Measurements from ENCODE around the gene COA1.
"Not testable (repeated sequence)": the region's sequence is repeated elsewhere in the genome, so short reads cannot be mapped to it uniquely, and the experiment has no call there.

The COA1 gene

GRCh38 chr7:43721193-43721806, 8.0 kb downstream of the COA1 start:
- H4K20me1 ChIP-seq (ENCODE audit: control insufficient read depth, insufficient read depth, low read depth, low read length) = peaks cover 16% of the 10 kb centered on the region
- no peaks in the 10 kb centered on the region for H3K27me3 ChIP-seq (ENCODE audit: control insufficient read depth, low read length)
- H3K9me3 ChIP-seq (ENCODE audit: control insufficient read depth, insufficient read depth, low read length) = no peaks in the 10 kb centered on the region
- no peak overlapping the region for H3K27ac ChIP-seq (ENCODE audit: low read depth, low read length)
- TF ChIP-seq CTCF (IDR thresholded peaks at IDR 0.05; ENCODE audit: low read depth, low read length, poor library complexity, severe bottlenecking) (peak; percentile 84), EZH2phosphoT487 (IDR thresholded peaks at IDR 0.05; ENCODE audit: borderline replicate concordance, low read length) (no peak)
- H3K9me2 ChIP-seq (replicated peaks; ENCODE audit: control insufficient read depth, low read length) = no peaks in the 10 kb centered on the region
- H3K79me2 ChIP-seq (ENCODE audit: control insufficient read depth, low read length) = peaks cover 99% of the 10 kb centered on the region
- H3K36me3 ChIP-seq (ENCODE audit: control insufficient read depth, low read length) = peaks cover 6% of the 10 kb centered on the region
- peaks cover 3% of the 10 kb centered on the region; the same call in 1 of the 2 replicates for H3K4me1 ChIP-seq (ENCODE audit: control insufficient read depth, low read length)
- peaks cover 5% of the 10 kb centered on the region; the same call in 1 of the 2 replicates for H3F3A ChIP-seq (ENCODE audit: control insufficient read depth, insufficient read depth)
- H3K4me2 ChIP-seq (ENCODE audit: low read length) = no peak overlapping the region
- H3K4me3 ChIP-seq (ENCODE audit: low read length) = no peak overlapping the region

- Histone ChIP-seq H3K27ac (ENCODE audit: low read depth, low read length) (no peak overlapping the region), H3K9me2 (replicated peaks; ENCODE audit: control insufficient read depth, low read length) (no peaks in the 10 kb centered on the region), H3K4me2 (ENCODE audit: low read length) (no peak overlapping the region), H3K4me1 (ENCODE audit: control insufficient read depth, low read length) (peaks cover 3% of the 10 kb centered on the region; the same call in 1 of the 2 replicates), H3K27me3 (ENCODE audit: control insufficient read depth, low read length) (no peaks in the 10 kb centered on the region), H3K9me3 (ENCODE audit: control insufficient read depth, insufficient read depth, low read length) (no peaks in the 10 kb centered on the region), H3K79me2 (ENCODE audit: control insufficient read depth, low read length) (peaks cover 93% of the 10 kb centered on the region), H3K36me3 (ENCODE audit: control insufficient read depth, low read length) (peaks cover 11% of the 10 kb centered on the region), H3K4me3 (ENCODE audit: low read length) (no peak overlapping the region), H4K20me1 (ENCODE audit: control insufficient read depth, insufficient read depth, low read depth, low read length) (peaks cover 15% of the 10 kb centered on the region; the same call in 1 of the 2 replicates), H3F3A (ENCODE audit: control insufficient read depth, insufficient read depth) (peaks cover 3% of the 10 kb centered on the region; the same call in 1 of the 2 replicates)
- no peak for TF ChIP-seq CTCF (IDR thresholded peaks at IDR 0.05; ENCODE audit: low read depth, low read length, poor library complexity, severe bottlenecking)
- TF ChIP-seq EZH2phosphoT487 (IDR thresholded peaks at IDR 0.05; ENCODE audit: borderline replicate concordance, low read length) = no peak
Measured at GRCh38 chr7:43716598-43716997, 12.7 kb downstream of the COA1 start.

GRCh38 chr7:43715966-43716365, 13.4 kb downstream of the COA1 start:
- not testable (repeated sequence) for H3F3A ChIP-seq (ENCODE audit: control insufficient read depth, insufficient read depth); H3K9me3 ChIP-seq (ENCODE audit: control insufficient read depth, insufficient read depth, low read length); H3K4me2 ChIP-seq (ENCODE audit: low read length); H3K27ac ChIP-seq (ENCODE audit: low read depth, low read length); H3K27me3 ChIP-seq (ENCODE audit: control insufficient read depth, low read length); H3K9me2 ChIP-seq (replicated peaks; ENCODE audit: control insufficient read depth, low read length); H3K4me1 ChIP-seq (ENCODE audit: control insufficient read depth, low read length); H3K4me3 ChIP-seq (ENCODE audit: low read length)
- Histone ChIP-seq H3K79me2 (ENCODE audit: control insufficient read depth, low read length) (peaks cover 94% of the 10 kb centered on the region), H3K36me3 (ENCODE audit: control insufficient read depth, low read length) (peaks cover 11% of the 10 kb centered on the region), H4K20me1 (ENCODE audit: control insufficient read depth, insufficient read depth, low read depth, low read length) (peaks cover 13% of the 10 kb centered on the region; the same call in 1 of the 2 replicates)

- no peak overlapping the region for H3K4me3 ChIP-seq (ENCODE audit: low read length)
- no peaks in the 10 kb centered on the region for H3K27me3 ChIP-seq (ENCODE audit: control insufficient read depth, low read length)
- TF ChIP-seq CTCF (IDR thresholded peaks at IDR 0.05; ENCODE audit: low read depth, low read length, poor library complexity, severe bottlenecking) (no peak), EZH2phosphoT487 (IDR thresholded peaks at IDR 0.05; ENCODE audit: borderline replicate concordance, low read length) (no peak)
- H4K20me1 ChIP-seq (ENCODE audit: control insufficient read depth, insufficient read depth, low read depth, low read length) = peaks cover 6% of the 10 kb centered on the region; the same call in 1 of the 2 replicates
- no peaks in the 10 kb centered on the region for H3K9me3 ChIP-seq (ENCODE audit: control insufficient read depth, insufficient read depth, low read length)
- H3F3A ChIP-seq (ENCODE audit: control insufficient read depth, insufficient read depth) = no peaks in the 10 kb centered on the region
- H3K4me2 ChIP-seq (ENCODE audit: low read length) = no peak overlapping the region
- no peaks in the 10 kb centered on the region for H3K9me2 ChIP-seq (replicated peaks; ENCODE audit: control insufficient read depth, low read length)
- H3K27ac ChIP-seq (ENCODE audit: low read depth, low read length) = no peak overlapping the region
- no peaks in the 10 kb centered on the region for H3K4me1 ChIP-seq (ENCODE audit: control insufficient read depth, low read length)
- peaks cover 91% of the 10 kb centered on the region for H3K79me2 ChIP-seq (ENCODE audit: control insufficient read depth, low read length)
- H3K36me3 ChIP-seq (ENCODE audit: control insufficient read depth, low read length) = peaks cover 8% of the 10 kb centered on the region
Measured at GRCh38 chr7:43711503-43711902, 17.8 kb downstream of the COA1 start.

- not testable (repeated sequence) for H3K9me3 ChIP-seq (ENCODE audit: control insufficient read depth, insufficient read depth, low read length); H3F3A ChIP-seq (ENCODE audit: control insufficient read depth, insufficient read depth); H3K27ac ChIP-seq (ENCODE audit: low read depth, low read length); H3K4me3 ChIP-seq (ENCODE audit: low read length); H3K4me2 ChIP-seq (ENCODE audit: low read length); H3K4me1 ChIP-seq (ENCODE audit: control insufficient read depth, low read length); H3K27me3 ChIP-seq (ENCODE audit: control insufficient read depth, low read length); H3K9me2 ChIP-seq (replicated peaks; ENCODE audit: control insufficient read depth, low read length); H4K20me1 ChIP-seq (ENCODE audit: control insufficient read depth, insufficient read depth, low read depth, low read length)
- Histone ChIP-seq H3K79me2 (ENCODE audit: control insufficient read depth, low read length) (peaks cover 91% of the 10 kb centered on the region), H3K36me3 (ENCODE audit: control insufficient read depth, low read length) (peaks cover 26% of the 10 kb centered on the region)
Measured at GRCh38 chr7:43708055-43708454, 21.3 kb downstream of the COA1 start.
